Bone marrow (tissue), 2 donors: ENCODE data around the gene COL23A1.
A peak's percentile ranks its signal among the peaks of the same experiment; 100 is the strongest.

ENCODE experiments used
- DNase-seq, 2 donors: peaks; one replicate each; lab custom pipeline; 2025; lab: John Stamatoyannopoulos, UW

The COL23A1 gene

DNA sequence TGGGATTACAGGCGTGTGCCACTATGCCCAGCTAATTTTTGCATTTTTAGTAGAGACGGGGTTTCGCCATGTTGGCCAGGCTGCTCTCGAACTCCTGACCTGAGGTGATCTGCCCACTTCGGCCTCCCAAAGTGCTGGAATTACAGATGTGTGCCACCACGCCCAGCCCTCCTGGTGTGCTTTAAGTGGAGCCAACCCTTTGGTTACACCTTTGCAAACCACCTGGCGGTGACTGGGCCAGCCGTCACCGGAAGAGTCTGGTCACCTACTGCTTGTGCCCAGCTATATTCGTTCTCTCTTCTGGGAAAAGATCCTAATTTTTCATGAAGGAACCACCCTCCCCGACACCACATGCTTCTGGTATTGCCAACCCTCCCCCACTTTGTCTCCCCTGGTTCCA is 35.9 kb downstream of the COL23A1 start:
- no peak for DNase-seq

DNA sequence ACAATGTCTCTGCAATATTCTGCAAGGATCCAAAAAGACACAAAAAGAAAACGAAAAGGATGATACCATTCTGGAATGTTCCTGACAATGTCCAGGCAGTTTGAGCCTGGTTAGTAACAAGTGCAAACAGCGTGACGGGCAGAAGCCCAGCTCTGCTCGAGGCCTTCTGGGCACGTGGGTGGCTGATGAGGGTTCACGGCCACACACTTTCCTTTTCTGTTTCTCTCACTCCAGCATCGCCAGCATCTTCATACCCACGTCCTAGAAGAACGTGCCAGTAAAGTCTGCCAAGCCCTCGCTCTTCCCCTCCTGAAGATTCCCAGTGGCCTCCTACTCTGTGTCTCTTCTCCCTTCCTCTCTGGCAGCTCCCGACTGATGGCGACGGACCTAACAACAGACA is 36.7 kb downstream of the COL23A1 start:
- DNase-seq: no peak

DNA sequence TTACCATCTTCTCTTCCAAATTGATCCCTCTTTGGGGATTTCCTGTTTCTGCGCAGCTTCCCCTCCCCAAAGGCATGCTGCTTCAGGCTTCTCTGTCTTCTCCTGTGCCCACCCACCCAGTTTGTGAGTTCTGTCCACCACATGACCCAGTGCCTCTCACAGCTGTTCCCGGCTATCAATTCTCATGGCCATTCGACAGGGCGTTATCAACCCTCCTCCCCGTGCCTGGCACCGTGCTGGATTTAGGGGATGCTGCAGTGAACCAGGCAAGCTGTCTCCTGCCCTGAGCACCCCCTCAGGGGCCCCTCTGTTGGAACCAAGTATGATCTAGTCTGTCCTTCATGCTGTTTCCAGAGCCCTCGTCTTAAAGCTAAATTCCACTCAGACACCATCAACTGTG is 38.7 kb downstream of the COL23A1 start:
- DNase-seq: no peak

DNA sequence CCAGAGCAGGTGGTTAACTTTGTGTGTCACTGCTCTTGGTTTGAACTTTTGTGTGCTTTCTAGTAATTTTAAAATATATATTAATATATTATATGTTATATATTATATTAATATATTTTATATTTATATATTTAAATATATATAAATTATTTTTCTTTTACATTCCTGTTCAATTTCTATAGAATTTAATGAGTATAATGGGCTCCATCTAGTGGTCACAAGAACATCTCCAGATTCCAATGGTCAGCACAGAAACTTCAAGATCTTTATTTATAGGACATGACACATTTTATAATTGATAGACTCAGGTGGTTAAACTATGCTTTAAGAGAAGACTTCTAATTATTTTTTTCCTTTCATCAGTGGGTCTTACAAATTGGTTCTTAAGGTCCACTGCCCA is 39.1 kb downstream of the COL23A1 start:
- DNase-seq: peak in 1 of 2 donors; percentile 12

DNA sequence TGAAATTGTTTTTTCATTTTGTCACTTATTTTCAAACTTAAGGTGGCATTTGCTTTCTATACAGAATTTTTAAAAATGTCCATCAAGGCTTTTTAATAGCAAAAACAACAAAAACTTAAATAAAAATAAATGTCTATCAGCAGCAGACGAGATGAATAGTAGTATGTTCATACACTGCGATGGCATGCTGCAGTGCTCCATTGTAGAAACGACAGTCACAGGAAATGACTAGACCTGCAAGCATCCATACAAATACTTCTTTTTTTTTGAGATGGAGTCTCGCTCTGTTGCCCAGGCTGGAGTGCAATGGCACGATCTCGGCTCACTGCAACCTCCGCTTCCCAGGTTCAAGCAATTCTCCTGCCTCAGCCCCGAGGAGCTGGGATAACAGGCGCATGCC is 41.4 kb downstream of the COL23A1 start:
- no peak for DNase-seq

DNA sequence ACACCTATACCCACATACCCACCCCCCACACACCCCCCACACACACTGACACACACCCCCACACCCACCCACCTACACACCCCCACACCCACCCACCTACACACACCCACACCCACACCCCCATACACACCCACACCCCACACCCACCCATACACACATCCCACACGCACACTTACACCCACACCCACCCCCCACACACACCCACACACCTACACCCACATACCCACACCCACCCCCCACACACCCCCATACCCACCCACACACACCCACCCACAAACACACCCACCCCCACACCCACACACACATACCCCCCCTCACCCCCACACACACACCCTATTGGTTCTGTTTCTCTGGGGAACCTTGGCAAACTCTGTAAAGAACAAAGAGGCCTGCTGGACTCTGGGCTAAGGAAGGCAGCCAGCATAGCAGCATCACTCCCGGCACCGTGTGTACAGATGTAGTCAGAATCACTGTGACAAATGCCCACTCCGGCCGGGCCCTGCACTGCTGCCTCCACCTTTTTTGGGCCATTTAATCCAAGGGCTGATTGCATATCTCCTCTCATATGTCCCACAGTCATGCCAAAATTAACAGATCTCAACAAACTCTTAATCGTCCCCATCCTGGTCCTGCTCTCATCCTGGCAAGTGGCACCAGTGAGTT is 42.3 kb downstream of the COL23A1 start:
- no peak for DNase-seq

DNA sequence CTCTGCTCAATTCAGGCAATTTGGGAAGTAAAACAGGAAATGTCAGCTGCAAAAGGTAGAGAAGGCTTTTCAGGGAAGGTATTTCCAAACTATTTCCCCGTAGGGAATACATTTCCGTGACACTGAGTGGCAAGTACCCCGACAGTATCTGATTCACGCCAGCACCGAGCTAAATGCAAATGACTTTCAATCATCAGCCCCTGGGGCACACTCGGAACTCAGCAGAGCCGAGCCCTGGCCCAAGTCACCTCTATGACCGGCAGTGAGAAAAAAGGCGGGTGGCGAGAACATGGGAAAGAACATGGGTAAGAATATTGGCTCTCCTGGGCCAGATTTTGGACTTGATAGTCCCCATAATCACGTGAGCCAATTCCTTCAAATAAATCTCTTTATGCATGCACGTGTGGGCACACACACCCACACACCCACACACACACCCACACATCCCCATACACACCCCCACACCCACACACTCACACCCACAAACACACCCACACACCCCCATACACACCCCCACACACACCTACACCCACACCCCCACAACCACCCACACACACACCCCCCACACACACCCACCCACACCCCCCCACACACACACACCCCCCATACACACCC is 43.0 kb downstream of the COL23A1 start:
- DNase-seq: no peak

DNA sequence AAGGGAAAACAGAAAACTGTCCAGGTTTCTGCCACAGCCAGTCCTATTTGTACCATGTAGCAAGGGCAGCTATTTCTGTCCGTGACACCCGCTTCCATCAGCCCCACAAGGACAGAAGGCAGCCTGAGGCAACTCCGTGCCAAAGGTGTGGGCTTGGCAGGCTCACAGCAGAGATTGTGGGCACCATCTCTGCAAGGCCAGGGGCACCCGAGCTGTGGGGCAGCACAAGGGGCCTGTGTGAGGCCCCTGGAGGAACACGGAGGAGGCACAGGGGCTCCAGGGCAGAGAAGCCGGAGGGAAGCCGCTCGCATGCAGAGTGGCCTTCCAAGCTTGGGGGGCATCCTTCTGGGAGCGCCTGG is 43.5 kb downstream of the COL23A1 start:
- no peak for DNase-seq

DNA sequence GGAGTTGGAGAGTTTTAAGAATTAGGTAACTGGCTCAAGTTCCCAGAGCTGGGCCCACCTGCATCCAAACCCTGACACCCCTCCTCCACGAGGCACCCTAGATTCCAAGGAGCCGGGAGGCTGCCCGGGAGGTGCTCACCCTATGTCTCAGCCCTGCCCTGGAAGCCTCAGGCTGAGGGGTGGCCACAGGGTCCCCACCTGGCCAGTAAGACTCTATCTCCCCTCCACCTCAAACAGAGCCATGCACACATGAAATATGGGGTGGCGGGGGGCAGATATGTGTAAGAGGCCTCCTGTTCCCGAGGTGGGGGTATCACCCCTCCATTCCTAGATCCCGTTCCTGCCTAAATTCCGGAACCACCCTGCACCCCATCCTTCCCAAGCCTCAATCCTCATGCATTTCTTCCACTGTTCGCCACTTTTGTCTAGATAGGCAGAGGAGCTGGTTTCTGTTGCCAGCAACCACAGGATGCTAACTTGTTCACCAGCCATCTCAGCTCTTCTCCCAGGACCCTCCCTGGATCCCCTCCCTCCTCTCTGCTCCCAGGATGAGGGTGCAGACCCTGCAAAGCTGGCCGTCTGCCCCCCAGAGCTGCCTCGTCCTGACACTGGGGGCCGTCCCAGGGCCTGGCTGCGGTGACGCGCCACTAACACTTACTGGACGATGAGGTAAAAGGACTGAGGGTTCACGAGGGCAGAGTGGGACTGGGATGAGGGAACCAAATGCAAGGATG is 44.1 kb downstream of the COL23A1 start:
- no peak for DNase-seq

DNA sequence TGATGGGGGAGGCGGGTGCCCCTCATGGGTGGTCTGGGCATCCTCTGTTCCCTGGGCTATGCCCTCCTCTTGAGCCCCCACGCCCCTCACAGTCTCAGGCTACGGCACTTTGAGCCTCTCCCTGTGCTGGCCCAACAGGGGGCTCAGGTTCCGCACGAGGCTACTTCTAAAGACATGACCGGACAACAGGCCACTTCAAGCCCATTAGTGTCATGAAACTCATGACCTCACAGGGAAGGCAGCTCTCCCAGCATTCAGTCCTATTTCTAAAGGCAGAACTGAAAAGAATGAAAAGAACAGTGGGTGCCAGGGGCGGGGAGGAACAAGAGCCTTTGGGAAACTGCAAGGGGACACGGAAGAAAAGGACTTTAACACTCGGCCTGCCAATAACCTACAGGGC is 45.0 kb downstream of the COL23A1 start:
- DNase-seq: no peak

DNA sequence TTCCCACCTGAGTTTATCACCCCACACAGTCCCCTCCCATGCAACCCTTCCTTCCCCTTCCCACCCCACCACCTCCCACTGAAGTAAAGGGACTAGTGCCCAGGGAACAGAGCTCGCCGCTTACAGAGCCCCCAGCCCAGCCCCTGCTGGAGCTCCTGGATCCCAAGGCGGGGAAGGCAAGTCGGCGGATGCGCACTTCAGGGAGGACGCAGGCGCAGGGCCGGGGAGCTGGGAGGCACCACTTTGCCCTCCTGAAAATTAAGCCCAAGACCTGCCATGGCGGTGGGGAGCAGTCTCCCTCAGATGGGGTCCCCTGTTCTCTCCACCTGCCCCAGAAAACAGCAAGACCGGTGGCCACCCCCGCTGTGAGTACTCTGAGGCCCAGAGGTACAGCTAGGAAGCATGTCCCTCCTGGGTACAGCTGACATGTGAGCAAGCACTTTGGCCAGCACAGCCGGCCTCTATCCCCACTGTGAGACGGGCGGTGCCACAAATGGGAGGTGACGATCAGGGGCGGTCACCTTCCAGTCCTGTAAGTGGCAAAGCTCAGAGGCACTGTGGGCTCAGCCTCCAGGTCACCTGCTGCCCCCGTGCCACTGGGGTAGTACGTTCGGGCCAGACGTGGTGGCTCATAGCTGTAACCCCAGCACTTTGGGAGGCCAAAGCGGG is 45.9 kb downstream of the COL23A1 start:
- DNase-seq: no peak

DNA sequence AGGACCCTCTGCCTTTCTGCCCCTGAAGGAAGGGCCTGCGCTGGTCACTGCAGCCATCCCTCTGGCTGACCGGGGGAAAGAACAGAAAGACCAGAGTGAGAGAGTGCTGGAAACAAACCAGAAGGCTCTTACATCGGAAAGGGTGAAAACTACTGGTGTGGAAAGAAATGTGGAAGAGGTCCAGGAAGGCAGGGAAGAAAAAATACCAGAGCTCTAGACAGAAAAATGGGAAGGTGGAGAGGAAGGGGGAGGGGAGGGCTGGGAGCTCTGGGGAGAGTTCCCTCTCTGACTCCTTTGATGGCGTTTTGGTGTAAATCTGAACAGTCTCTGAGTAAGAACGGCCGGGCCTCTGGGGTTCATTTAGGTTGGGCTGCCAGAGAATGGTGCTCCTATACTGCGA is 47.7 kb downstream of the COL23A1 start:
- DNase-seq: no peak

DNA sequence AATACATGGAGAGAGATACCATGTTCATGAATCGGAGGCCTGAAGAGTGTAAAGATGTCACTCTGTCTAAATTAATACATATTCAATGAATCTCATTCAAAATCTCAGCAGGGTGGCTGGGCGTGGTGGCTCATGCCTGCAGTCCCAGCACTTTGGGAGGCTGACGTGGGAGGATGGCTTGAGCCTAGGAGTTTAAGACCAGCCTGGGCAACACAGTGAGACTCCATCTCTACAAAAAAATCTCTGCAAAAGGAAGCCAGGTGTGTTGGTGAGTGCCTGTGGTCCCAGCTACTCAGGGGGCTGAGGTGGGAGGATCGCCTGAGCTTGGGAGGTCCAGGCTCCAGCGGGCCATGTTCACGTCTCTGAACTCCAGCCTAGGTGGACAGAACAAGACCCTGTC is 49.7 kb downstream of the COL23A1 start:
- no peak for DNase-seq

DNA sequence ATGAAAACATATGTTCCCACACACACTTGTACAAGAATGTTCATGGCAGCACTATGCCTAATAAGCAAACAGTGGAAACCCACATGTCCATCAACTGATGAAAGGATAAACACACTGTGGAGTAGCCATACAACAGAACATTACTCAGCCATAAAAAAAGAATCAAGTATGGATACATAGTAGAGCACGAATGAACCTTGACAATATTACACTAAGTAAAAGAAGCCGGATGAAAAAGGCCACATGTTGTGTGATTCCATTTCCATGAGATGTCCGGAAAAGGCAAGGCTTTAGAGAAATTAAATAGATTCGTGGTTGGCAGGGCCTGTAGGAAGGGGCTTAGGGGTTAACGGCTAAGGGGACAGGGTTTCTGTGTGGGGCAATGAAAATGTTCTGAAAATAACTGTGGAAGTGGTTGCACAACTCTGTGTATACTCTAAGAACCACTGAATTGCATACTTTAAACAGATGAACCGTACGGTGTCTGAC is 51.4 kb downstream of the COL23A1 start:
- no peak for DNase-seq

DNA sequence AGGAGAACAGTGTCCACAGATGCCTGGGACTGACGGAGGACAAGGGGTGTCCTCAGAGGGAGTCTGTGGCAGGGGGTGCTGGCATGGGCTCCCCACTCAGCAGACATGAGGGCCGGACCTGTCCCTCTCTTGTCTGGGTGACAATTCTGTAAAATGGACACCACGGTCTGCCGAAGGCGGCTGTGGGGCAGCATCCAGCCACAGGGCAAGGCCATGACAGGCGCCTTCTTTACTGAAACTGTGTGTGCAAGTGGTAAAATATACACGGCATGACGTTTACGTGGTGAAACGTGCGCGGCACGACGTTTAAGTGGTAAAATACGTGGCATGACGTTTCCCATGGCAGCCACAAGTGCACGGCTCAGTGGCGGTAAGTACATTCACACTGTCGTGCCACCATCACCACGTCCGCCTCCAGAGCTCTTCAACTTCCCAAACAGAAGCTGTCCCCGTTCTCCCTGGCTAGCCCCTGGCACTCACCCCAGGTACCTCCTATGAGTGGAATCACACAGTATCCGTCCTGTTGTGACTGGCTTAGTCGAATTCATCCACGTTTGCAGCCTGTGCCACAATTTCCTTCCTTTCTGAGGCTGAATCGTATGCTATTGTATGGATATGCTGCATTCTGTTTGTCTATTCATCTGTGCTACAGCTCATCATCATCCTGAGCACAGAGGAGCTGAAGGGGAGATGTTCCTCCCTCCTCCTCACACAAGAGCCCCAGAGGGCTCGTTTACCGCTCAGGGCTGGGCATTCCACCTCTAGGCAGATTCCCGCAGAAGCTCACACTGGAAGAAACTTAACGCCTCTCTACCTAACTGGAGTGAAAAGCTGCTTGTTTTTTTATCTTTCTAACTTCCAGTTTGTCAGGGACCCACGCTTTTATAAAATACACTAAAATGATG is 52.5 kb downstream of the COL23A1 start:
- DNase-seq: no peak

DNA sequence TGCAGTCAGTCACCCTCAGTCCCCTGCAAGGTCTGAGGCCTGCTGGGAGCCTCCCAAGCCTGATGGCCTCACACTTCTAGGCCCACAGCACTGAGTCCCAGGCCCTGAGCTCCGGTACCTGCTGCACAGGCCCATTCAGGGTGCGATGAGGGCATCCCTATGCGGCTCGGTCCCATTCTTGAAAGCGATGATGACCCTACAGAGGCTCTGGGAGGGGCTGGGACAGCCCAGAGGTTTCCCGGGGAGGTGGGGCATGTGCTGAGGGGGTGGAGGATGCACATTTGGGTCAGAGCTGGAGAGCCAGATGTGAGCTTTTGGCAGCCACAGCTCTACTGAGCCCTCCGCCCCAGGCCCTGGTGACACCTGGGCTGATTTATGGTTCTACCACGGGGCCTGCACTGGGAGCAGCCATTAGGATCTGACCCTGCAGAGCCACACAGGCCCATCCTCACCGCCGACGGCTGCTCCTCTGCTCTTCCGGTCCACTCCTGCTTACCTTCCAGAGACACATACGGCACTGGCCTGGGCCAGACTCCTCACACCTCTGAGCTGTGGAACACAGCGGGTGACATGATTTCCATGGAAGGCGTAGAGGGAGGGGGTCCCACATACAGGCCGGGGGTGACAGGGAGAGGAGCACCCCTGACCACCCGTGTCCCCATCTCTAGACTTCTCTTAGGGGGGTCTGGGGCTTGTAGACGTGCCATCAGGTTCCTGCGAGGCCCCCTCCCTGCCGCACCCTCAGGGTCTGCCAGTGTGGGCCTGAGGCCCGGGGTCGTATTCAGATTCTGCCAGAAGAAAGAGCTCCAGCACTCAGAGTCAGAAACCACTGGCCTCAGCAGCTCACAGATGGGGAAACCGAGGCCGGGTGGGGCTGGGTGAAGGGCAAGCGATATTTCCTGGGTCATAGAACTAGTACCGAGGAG is 53.4 kb downstream of the COL23A1 start:
- no peak for DNase-seq

DNA sequence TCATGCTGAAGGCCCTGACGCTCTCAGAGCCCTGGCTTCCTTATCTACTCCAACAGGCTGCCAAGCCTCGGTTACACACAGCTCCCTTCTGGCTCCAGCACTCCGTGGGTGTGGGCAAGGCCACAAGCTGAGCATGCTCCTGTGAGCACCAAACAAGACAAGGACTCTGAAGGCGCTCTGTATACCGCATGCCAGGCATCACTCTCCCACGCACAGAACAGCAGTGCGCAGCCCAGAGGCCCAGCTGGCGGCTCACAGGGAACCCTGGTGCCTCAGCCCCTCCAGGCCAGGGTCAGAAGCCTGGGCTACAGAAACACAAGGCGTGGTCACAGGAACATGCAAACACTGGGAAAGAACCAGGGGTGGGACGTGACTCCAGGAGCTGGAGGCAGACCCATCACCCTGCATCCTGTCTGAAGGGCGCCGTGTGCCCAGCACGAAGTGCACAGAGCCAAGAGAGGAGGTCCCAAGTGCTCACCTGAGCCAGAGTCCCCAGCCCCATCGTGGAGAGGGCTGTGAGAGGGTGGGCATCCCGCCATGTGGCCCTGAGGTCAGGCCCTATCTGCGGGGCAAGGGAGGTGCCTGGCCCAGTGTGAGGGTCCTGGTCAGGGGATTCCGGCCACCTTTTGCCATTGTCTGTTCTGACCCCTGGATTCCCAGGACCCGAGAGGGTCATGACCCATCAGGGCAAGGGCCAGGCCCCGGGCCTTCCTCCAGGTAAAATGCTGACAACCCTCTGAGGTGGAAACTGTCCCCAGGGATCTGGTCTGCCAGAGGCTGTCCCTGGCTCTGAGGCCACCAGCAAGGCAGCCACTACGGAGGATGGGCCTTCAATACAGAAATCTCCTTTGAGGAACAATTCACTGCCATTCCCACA is 54.7 kb downstream of the COL23A1 start:
- no peak for DNase-seq

DNA sequence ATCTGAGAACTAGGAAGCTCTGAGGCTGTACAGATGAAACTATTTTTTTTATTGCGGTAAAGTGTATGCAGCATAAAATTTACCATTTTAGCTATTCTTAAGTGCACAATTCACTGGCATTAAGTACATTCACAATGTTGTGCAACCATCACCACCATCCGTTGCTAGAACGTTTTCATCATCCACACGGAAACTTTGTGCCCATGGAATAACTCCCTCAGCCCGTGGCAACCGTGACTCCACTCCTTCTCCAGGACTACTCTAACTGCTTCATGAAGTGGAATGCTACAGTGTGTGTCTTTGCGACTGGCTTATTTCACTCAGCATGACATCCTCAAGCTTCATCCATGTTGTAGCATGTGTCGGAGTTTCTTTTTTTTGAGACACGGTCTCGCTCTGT is 57.1 kb downstream of the COL23A1 start:
- no peak for DNase-seq

DNA sequence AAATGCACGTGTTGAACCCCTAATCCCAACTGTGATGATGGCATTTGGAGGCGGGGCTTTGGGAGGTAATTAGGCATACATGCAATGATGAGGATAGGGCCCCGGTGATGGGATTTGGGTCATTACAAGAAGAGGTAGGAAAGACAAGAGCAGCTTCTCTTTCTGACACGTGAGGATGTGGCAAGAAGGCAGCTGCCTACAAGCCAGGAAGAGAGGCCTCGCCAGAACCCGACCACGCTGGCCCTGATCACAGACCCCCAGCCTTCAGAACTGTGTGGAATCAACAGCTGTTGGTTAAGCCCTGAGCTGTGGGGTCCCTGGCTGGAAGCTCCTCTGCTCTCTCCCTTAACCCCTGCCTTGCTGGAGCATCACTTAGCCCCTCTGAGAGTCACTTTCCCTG is 57.5 kb downstream of the COL23A1 start:
- DNase-seq: no peak

DNA sequence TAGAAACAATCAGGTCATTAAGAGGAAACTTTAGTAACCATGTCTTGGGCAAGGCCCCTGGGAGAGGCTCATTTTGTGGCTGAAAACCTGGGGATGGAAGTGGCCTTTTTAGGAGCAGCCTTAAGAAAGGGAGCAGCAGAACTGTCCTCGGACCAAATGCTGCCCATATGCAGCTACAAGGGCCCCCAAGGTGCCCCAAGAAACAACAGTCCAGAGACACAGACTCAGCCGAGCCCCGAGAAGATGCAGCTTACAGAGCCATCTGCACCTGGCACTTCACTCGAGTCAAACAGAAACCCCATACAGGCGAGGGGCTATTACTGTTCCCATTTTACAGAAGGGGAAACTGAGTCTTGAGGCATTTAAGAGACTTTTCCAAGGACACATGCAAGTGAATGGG is 58.0 kb downstream of the COL23A1 start:
- DNase-seq: no peak
